Right atrium auricular region (tissue), 2 donors: Measurements from ENCODE around the gene GTF2F2. TPM values are rescaled to one million over a fixed set of nuclear protein-coding genes. Genes with fewer than 3 reads are reported as not detected.

Source experiments
- DNase-seq: peaks from one replicate; pipeline ENCODE4 v3.0.0-alpha.2; 2019; ENCODE audit warnings: low spot score
- H3K27ac ChIP-seq, 2 donors: fragments of 200-600 bp; sonication (generic); 1 replicate in 1 of 2; 2 replicates in 1 of 2; pipeline ENCODE4 v1.5.1; 2016 to 2019
- H3K27me3 ChIP-seq, 2 donors: fragments of 200-600 bp; sonication (generic); one replicate each; pipeline versions ENCODE4 v1.5.1 to v1.6.0; 2017 to 2019
- H3K36me3 ChIP-seq: fragments of 200-600 bp; sonication (generic); one replicate; pipeline ENCODE4 v1.5.1; 2016
- H3K4me1 ChIP-seq, 2 donors: fragments of 200-600 bp; sonication (generic); one replicate each; pipeline versions ENCODE4 v1.5.1 to v1.6.0; 2017 to 2019
- H3K4me3 ChIP-seq, 2 donors: fragments of 200-600 bp; sonication (generic); 1 replicate in 1 of 2; 2 replicates in 1 of 2; pipeline ENCODE4 v1.5.1; 2017 to 2019; ENCODE audit warnings: mild to moderate bottlenecking in 1 of 2, moderate library complexity in 1 of 2
- H3K9me3 ChIP-seq, 2 donors: fragments of 200-600 bp; sonication (generic); one replicate each; pipeline ENCODE4 v1.5.1; 2019
- total RNA-seq, 2 donors: library from RNA; depleted of rRNA; stranded (reverse); fragments of >200 nt; gene quantifications; one replicate each; pipeline ENCODE4 v1.1.0, GENCODE V29; 2016
- TF ChIP-seq, protein P1 (sequence below), 2 donors: fragments of 200-600 bp; sonication (generic); IDR thresholded peaks; one replicate each; pipeline ENCODE4 v1.5.1; 2019; ENCODE audit warnings: antibody characterized with exemption in 2 of 2

The GTF2F2 gene
- total RNA-seq, 2 donors from 2014 or later, result 9.4 to 23.3 TPM

GRCh38 chr13:45084515-45084914 lies 35.8 kb upstream of the GTF2F2 start:
- no peak overlapping the region for H3K27ac ChIP-seq
- TF ChIP-seq, protein P1, sequence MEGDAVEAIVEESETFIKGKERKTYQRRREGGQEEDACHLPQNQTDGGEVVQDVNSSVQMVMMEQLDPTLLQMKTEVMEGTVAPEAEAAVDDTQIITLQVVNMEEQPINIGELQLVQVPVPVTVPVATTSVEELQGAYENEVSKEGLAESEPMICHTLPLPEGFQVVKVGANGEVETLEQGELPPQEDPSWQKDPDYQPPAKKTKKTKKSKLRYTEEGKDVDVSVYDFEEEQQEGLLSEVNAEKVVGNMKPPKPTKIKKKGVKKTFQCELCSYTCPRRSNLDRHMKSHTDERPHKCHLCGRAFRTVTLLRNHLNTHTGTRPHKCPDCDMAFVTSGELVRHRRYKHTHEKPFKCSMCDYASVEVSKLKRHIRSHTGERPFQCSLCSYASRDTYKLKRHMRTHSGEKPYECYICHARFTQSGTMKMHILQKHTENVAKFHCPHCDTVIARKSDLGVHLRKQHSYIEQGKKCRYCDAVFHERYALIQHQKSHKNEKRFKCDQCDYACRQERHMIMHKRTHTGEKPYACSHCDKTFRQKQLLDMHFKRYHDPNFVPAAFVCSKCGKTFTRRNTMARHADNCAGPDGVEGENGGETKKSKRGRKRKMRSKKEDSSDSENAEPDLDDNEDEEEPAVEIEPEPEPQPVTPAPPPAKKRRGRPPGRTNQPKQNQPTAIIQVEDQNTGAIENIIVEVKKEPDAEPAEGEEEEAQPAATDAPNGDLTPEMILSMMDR (IDR thresholded peaks at IDR 0.05), result no peak
- H3K4me1 ChIP-seq, result no peaks in the 10 kb centered on the region
- DNase-seq, result no peak
- no peaks in the 10 kb centered on the region for H3K36me3 ChIP-seq
- H3K27me3 ChIP-seq, result no peaks in the 10 kb centered on the region
- H3K4me3 ChIP-seq, result no peak overlapping the region
- H3K9me3 ChIP-seq, result no peaks in the 10 kb centered on the region

DNA sequence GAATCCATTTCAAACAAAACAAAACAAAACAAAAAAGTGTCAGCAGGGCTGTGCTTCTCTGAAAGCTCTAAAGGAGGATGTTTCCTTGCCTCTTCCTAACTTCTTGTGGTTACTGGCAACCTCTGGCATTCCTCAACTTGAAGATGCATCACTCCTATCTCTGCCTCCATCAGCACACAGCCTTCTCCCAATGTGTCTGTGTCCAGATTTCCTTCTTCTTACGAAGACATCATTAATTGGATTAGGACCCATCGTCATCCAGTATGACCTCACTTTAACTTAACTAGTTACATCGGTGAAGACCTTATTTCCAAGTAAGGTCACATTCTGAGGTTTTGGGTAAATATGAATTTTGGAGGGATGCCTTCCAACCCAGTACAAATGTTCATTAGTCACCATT lies 33.8 kb upstream of the GTF2F2 start:
- TF ChIP-seq, protein P1 (IDR thresholded peaks at IDR 0.05), result no peak
- H3K36me3 ChIP-seq, result no peaks in the 10 kb centered on the region
- DNase-seq, result no peak
- H3K4me3 ChIP-seq, result no peak overlapping the region
- no peaks in the 10 kb centered on the region for H3K27me3 ChIP-seq
- no peaks in the 10 kb centered on the region for H3K4me1 ChIP-seq
- H3K9me3 ChIP-seq, result no peaks in the 10 kb centered on the region
- H3K27ac ChIP-seq, result no peak overlapping the region

- Histone ChIP-seq H3K9me3 (no peaks in the 10 kb centered on the region), H3K4me3 (no peak overlapping the region), H3K36me3 (no peaks in the 10 kb centered on the region), H3K4me1 (no peaks in the 10 kb centered on the region), H3K27me3 (no peaks in the 10 kb centered on the region), H3K27ac (no peak overlapping the region)
- no peak for DNase-seq
- TF ChIP-seq, protein P1 (IDR thresholded peaks at IDR 0.05), result no peak
These were observed 27.6 kb upstream of the GTF2F2 start for GRCh38 chr13:45092663-45093062.

DNA sequence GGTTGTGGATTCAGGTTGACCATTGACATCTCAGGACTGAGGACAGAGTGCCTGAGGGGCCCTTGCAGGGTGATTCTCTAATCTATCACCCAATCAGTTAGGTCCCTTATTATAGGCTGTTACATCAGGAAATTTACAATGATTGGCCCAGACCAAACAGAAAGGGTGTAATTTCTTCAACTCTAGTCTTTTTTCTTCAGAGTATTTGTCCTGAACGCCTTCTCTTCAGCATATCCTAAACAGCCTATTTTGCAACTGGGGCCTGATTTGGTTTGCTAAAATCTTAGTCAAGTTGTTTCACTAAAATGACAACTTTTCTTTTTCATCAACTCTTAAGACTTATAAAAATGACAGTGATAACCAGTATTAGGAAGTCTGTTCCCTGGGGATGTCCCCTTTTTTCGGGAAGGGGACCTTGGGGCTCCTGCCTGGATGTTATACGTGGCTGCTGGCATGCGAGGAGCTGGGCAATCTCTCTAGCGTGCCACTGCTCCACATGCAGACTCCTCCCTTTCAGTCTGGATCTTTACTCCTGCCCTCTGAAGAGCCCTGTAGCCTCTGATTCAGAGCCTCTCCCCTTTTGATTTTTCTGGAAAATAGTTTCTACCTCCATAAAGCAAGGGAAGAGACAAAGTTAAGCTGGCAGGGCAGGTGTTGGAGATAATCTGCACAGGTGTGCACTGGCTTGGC lies 19.6 kb upstream of the GTF2F2 start:
- TF ChIP-seq, protein P1 (IDR thresholded peaks at IDR 0.05), result no peak
- Histone ChIP-seq H3K4me1 (no peaks in the 10 kb centered on the region), H3K4me3 (no peak overlapping the region), H3K9me3 (no peaks in the 10 kb centered on the region), H3K36me3 (no peaks in the 10 kb centered on the region), H3K27me3 (no peaks in the 10 kb centered on the region), H3K27ac (no peak overlapping the region)
- no peak for DNase-seq

DNA sequence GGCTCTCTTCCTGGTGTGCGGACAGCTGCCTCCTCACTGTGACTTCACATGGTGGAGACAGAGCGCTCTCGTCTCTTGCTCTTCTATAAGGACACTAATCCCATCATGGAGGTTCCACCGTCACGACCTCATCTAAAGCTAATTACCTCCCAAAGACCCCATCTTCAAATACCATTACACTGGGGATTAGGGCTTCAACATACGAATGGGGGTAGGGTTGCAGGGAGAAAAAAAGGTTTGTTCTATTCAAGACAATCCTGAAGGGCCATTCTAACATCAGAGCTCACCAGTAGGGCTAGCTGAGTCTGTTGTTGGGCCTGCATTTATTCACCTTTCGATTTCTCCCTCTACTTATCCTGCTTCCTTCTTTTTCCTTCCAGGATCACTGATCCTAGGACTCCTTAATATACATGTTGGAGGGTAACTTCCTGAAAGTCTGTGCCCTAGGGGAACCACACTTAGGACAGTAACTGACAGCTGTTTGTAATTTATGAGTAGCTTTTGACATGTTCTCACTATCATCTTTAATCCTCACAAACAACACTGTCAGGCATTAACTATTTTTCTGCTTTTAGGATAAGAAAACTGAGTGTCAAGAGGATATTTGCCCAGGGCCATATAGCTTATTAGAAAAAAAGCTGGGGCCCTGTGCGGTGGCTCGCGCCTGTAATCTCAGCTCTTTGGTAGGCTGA lies 18.8 kb upstream of the GTF2F2 start:
- Histone ChIP-seq H3K4me3 (no peak overlapping the region), H3K4me1 (no peaks in the 10 kb centered on the region), H3K27ac (no peak overlapping the region), H3K36me3 (no peaks in the 10 kb centered on the region), H3K27me3 (no peaks in the 10 kb centered on the region), H3K9me3 (no peaks in the 10 kb centered on the region)
- TF ChIP-seq, protein P1 (IDR thresholded peaks at IDR 0.05), result no peak
- DNase-seq, result no peak
